DMS 273 (cell line): ENCODE measurements around the gene DEPDC5.

ENCODE experiments used
- DNase-seq: peaks from one replicate; lab custom pipeline; 2025; ENCODE audit not compliant: unreplicated experiment; lab: John Stamatoyannopoulos, UW

Gene DEPDC5

DNA sequence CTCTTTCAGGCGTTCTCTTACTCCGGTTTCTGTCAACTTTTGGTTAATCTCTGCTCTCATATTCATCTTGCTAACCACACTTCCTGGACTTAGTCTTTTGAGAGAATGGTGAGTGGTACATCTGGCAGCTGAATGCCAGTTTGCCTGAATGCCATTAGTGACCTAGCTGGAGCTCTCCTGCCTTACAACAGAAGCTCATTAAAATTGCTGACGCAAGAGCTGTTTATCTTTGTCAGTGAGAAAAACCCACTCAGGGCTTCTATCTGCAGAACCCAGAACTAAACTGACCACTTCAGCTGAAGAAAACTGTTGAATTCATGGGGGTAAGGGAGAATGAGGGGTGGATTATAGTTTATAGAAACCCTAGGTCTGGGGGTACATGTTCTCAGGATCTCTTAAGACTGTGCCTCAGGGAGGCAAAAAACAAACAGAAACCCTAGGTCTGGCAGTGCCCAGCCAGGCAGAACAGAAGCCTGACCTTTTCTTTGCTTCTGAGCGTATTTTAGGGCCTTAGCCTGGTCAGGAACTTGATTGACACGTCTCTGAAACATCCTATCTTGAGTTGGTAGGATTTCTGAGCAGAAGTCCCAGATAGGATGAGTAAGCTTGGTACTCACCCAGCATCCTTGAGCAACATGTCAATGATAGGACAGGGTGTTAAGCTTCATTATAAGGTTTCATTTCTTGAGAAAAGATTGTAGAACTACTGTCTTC lies 137.7 kb downstream of the DEPDC5 start:
- DNase-seq: peak; percentile 73

DNA sequence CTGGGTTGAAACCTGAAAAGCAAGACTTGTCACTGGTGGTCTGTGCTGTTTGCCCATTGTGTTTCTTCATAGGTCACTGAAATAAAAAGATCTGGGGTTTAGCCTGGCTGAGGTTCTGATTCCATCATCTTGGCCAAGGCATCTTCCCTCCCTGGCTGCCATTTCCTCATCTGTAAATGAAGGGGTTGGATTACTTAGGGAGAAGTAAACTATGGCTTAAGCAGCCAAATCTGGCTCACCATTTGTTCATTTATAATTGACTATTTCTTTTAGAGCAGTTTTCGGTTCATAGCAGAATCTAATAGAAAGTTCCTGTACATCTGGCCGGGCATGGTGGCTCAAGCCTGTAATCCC lies 138.2 kb downstream of the DEPDC5 start:
- no peak for DNase-seq

DNA sequence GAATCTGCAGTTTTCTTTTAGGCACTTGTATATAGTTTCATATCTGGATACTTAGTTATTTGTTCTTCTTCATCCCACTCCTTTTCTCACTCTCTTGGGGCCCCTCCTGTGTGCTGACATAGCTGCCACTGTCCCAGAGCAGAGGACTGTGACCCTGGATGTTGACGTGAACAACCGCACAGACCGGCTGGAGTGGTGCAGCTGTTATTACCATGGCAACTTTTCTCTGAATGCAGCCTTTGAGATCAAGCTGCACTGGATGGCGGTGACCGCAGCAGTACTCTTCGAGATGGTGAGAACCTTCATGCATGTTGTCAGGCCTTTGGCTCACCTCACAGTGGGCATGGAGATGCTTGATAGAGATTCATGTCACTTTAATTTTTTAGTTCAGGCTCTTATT lies 139.6 kb downstream of the DEPDC5 start:
- DNase-seq: no peak

DNA sequence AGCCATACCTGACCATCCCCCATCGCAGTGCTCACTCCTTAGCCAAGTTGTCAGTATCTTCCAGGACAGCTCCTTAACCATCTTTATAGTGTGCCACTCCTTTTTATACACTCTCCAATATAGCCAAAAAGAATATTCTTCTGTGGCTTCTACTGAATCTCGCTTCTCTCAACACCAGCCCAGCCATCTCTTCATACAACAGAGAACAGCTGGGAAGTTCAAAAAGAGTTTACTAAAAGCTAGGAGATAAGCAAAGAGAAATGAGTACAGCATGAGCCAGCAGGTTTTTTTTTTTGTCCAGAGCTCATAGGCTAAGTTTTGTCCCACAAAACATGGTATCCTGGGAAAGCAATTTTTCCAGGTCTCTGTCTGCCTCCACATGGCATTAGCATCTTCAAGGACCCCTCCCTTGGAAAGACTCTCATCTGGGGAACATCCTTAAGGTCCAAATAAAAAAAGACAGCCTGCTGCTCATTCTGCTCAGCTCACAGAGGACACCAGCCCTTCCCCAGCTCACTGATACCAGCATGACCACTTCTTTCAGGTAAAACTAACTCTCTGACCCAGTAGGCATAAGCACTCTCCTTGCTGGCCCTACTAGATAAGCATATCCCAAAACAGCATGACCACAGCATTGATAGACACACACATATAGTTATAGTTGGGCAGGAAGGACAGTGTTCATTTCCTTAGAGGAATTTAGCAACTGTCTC lies 141.7 kb downstream of the DEPDC5 start:
- no peak for DNase-seq

DNA sequence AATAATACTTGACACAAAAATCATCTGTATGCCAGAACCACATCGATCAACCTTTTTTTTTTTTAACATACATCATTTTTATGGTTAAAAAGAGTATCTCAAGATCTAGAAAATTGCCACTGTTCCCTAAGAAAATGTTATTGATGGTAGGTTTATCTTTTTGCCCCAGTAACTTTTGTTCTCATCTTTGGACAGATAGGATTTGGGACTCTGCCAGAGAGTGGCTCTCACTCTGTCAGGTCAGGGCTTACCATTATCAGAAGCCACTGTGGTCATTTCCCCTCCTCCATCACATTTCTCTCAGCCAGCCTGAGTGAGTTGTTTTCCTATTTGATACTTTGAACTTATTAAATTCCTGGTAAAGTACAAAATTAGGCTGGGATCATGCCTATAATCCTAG lies 142.7 kb downstream of the DEPDC5 start:
- DNase-seq: no peak

DNA sequence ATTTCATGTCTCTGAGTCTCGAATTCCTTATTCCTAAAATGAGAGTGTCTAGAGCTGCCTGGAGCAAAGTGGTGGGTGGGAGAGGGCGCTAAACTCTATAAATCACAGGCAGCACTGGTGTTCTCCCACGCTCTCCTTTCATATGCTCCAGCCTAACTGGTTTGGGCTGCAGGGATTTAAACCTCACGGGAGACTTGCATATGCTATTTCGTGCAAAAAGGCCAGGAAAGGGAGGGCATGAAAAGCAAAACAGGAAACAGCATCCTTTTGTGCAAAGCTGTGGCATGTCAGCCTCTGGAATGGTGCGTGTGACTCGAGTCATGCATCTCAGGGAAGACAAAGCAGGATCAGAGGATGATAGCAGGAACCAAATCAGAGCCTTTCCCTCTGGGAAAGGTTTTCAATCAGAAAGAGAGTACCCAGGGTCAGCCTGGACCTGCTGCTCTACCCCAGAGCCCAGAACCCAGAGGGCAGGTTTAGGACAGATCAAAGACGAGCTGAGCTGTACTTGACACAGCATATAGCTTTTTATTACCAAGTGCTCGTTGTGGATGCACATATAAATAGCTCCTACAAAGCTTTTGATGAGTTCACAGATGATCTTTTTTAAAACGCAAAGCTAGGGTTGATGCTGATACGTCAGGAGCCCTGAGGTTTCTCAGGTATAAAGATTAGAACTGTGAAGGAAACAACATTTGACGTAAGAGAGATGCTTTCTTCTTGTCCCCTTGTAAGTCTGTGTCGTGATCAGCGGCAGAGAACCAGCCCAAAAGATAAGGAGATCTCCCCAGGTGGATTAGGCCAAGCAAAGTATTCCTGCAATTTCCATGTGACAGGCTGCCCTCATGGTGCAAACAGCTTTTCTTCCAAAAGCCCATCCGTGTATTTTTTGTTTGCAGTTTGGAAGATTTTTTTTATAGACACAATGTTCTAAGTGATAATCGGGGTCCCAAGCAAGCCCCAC lies 144.3 kb downstream of the DEPDC5 start:
- DNase-seq: no peak

DNA sequence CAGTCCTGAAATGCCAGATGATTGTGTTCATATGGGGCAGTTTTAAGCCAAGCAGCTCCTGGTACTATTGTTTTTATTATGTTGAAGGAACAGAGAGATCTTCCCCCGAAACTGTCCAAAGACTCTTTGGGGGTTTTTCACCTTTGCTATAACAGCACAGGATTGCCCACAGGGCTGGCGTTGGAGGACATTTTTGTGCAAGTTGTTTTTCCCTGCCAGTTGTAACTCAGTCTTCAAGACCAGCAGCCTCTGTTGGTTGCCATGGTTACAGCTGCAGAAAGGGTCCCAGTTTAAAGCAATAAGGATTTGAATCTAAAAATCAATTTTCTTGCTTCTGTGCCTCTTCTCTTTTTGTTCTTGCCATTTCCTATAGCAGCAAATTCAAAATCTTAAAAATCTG lies 145.1 kb downstream of the DEPDC5 start:
- no peak for DNase-seq

DNA sequence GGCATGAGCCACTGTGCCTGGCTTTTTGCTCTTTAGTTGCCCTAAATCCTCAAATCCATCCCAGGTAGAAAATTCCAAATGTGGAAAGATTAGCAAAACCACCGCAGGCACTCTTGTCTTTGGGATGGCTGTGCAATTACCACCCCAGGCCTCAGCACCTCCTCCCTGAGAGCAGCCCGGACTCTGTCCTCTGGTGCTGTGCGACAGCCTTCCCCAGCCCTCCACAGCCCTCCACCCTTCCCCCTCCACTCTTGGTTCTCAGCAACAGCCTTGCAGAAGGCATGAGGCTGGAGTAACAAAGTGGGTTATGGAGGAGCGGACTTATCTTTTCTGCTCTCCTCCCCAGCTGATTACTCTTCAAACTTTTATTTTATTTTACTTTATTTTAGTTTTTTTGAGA lies 145.8 kb downstream of the DEPDC5 start:
- no peak for DNase-seq

DNA sequence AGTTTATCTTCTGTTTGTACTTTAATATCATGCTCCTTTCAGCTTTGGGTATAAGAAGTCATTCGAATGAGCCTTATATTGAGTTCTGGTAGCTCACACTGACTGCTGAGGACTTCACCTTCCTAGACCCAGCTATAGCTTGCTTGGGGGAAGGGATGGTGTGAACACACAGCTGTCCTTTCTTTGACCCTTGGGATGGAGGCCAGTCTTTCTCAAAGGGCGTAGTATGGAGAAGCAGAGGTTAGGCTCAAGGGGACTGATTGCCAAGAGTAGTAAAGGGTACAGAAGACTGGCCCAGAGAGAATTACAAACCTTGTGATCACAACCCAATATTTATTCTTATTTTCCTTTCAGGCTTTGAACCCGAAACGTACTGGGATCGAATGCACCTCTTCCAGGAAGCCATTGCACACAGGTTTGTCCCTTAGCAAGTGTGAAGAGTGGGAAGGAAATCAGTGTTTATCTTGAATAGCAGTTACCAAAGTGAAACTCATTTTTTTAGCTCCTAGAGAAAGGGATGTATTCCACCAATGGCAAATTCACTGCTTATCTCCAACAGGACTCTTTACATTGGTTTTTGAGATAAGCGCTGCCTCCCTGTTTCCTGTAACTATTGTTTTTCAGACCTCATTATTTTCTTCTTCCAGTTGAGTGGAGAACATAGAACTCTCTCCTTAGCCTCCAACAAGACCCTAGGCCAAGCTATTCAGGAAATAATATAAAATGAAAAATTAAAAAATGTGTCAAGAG lies 147.7 kb downstream of the DEPDC5 start:
- DNase-seq: no peak

DNA sequence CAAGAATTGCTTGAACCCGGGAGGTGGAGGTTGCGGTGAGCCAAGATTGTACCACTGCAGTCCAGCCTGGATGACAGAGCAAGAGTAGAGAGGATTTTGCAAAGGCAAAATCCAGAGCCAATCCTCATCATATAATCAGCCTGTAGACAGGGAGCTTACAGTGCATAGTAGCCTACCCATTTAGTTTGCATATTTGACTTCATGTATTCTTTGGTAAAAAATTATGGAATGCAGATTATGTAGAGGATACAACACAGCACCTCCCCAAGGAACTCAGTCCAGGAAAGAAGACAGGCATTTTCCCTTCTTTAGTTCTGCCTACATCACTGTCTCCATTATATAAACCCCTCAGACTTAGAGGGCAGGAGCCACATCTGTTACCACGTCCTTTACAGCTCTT lies 150.8 kb downstream of the DEPDC5 start:
- DNase-seq: no peak

DNA sequence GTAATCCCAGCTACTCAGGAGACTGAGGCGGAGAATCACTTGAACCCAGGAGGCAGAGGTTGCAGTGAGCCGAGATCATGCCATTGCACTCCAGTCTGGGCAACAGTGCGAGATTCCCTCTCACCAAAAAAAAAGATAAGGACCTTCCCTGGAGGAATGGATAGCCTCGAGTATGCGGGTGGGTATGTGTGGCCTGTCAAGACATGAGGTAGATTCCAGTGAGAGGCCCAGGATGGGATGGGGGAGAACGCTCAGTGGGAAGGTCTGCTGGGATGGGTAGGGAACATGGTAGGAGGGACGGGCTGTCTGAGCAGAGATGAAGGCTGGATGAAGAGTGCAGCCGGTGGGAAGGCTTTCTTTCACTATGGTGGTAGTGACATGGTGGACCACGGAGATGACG lies 151.5 kb downstream of the DEPDC5 start:
- DNase-seq: no peak

DNA sequence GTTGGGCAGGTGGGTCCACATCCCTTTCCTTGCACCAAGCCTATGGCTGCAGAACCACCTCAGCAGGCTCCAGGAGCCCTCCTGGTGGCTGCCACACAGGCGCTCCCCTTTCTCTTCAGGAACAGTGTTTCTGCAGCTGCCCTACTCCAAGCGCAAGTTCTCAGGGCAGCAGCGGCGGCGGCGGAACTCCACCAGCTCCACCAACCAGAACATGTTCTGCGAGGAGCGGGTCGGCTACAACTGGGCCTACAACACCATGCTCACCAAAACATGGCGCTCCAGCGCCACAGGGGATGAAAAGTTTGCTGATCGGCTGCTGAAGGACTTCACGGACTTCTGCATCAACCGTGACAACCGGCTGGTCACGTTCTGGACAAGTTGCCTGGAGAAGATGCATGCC lies 152.3 kb downstream of the DEPDC5 start:
- no peak for DNase-seq

DNA sequence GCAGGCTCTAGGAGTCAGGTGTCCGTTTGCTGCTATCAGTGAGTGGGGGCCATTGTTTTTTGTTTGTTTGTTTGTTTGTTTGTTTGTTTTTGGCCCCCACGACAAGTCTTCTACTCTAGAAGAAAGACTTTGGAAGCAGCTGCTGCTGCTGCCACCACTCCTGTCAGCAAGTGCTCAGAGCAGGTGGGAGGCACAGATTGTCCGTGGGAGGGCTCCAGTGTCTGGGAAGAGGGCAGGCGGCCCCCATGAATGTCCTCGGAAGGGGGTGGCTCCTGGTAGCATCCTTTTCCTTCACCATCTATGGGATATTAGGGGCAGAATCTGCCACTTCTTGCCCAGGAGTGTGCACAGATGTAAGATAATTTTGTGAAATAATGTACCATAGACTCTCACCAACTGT lies 152.8 kb downstream of the DEPDC5 start:
- DNase-seq: peak; percentile 11

DNA sequence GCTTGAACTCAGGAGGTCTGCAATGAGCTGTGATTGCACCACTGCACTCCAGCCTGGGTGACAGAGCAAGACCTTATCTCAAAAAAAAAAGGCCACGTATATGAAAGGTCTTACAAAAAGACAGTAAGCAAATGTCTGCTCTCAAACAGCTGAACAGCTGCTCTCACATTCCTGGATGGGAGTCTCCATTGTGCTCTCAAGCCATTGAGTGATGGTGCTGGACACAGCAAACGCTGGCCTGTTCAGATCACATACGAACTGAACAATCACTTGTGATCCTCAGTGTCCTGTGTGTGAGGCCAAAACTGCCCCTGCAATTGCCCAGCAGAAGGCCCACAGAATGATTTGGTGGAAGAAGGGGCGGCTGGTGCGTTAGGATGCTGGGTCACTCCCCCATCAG lies 156.2 kb downstream of the DEPDC5 start:
- no peak for DNase-seq

DNA sequence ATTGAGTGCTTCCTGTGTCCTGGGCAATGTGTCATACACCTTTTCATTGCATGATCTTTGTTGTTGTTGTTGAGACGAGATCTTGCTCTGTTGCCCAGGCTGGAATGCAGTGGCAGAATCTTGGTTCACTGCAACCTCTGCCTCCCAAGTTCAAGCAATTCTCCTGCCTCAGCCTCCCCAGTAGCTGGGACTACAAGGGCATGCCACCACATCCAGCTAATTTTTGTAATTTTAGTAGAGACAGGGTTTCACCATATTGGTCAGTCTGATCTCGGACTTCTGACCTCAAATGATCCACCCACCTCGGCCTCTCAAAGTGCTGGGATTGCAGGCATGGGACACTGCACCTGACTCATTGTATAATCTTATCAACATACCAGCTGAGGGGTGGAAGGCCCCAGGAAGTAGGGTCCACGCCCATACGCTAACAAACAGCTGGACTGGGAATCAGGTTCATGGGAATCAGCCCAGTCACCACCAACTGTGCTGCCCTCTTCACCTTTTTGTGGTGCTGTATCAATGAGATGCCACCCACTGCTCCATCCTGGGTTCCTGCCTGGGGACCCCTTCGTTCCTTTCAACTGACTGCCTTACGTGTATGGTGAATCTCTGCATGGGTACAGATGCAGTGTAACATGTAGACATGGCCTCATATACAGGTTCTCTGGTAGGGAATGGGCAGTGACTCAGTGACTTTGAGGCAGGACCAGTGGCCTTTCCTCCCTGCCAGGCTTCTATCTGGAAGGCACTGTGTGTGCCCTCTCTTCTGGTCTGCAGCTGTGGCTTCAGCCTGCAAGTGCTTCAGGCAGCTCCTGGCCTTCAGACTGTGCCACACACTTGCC lies 158.0 kb downstream of the DEPDC5 start:
- DNase-seq: no peak

DNA sequence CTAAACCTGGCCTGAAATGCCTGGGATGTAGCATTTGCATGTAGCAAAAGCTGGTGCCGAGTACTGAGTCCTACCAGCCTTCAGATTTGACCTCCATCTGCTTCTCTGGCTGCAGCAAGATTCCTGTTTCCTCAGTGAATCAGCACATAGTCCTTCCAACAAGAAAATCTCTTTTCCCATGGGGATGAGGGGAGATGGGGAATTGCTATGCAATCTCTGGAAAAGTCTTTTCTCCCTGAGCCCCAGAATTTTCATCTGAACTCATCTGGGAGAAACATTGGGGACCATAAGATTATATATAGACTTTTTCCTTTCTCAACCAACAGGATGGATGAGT lies 158.6 kb downstream of the DEPDC5 start:
- no peak for DNase-seq

DNA sequence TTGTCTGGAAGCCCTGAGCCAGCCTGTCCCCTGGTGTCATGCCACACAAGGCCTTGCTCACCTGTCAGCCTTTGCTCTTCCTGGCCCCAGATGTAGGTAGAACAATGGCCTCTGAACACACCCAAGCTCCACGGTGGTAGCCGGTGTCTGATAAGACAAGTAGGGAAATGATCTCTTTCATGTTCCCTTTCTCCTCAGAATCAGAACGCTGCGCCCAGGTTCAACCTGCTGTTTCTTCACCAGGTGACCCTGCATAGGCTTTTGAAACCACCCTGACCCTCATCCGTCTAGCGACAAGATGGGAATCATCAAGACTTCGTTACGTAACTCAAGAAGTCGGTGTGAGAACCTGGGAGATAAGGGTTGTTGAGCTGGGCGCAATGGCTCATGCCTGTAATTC lies 161.8 kb downstream of the DEPDC5 start:
- no peak for DNase-seq

DNA sequence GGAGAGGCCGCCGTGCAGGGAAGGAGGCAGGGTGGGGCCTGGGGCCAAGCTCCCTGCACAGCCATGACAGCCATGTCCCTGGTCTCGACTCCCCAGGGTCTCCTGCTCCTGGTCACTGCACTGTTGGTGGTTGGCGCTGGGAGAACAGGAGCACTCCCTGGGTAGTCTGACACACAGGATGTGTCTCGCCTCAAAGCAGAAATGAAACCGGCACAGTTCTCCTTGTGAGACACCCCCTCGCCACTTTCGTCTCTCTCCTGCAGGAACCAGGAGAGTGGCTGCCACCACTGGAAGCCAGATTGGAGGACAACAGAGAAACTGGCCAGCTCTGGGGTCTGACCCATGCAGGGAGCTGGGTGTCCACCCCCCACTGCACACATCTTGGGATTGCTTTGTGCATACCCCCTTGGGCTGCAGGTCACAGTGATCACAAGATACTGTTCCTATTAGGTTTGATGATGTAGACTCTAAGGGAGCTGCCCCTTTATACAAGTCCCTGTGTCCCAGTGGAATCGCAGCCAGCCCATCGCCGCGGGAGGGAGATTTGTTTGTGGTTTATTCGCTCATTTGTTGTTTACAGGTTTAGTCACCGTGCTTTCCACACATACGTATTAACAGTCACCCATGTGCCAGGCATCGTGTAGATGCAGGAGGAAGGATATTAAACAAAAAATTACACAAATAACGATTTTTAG lies 163.6 kb downstream of the DEPDC5 start:
- no peak for DNase-seq

DNA sequence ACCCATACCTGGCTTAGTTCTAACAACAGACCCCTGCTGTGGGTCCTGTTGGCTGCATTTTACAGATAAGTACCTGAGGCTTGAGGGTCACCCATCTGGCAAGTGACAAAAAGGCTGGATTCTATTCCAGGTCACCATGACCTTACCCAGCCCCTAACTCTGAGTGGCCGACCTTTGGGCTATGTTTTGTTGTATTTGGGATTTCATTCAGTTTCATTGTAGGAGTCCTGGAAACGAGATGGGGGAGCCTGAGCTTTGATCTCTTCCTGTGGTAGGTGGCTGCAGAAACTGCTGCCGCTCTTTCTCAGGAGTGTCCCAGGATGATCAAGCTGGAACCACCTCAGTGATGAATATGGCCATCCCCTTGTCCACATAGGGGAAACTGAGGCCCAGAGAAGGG lies 165.9 kb downstream of the DEPDC5 start:
- no peak for DNase-seq

DNA sequence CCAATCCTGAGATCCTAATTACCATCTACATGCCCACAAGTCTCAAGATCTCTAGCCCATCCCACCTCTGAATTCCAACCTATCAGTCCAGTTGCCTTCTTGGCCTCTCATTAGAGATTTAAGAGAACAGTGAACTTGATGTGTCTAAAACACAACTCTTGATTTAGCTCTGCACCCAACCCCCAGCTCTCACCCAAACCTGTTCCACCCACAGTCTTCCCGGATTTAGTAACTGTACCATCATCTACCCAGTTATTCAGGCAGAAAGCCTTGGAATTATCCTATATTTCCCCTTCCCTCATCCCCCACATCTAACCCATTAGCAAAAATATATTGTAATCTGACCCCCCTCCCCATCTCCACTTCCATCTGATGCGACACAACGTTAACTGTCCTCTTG lies 166.5 kb downstream of the DEPDC5 start:
- DNase-seq: no peak
